ENCODE results near the gene NDUFA13.
"Not testable (repeated sequence)": the region's sequence is repeated elsewhere in the genome, so short reads cannot be mapped to it uniquely, and the experiment has no call there.

NDUFA13 gene

DNA sequence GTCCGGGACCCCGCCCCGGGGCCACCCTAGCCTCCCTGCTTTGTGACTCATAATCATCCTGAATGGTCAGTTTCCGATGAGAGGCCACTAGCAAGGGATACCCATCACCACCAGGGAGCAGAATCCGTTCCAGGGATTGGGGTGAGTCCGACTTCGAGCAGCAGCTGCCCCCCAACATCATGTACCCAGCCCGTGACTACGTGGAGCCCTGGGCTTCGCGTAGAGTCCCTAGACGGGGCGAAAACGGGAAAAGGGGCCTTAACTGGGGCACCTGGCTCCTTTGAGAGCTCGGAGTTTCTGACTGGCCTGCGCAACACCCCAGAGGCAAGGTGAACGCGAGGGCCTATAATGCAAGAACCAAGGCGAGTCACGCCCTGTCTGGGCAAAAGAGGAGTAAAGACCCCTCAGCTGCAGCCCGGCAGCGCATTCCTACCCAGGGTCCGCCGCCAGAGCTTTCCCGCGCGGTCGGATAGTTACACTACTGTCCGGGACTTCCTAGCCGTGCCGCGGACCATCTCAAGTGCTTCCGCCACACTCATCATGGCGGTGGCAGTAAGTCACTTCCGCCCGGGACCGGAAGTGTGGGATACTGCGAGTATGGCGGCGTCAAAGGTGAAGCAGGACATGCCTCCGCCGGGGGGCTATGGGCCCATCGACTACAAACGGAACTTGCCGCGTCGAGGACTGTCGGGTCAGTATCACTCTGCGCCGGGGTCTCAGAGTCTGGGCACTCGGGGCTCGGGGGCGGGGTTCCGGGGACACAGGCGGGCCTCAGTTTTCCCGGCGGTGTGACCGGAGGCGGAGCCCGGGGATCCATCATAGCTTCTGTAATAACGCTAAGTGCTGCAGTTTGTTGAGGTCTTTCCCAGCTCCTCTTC, at the start of gene NDUFA13:
NDUFA13 (plus strand) TSS at position 584 of the 878 bp plus-strand sequence; CDS start at position 598, 14 bp downstream.
- DNase-seq (ENCODE audit: low read depth), result peak; percentile 83
- TF ChIP-seq CTCF (IDR thresholded peaks at IDR 0.05; ENCODE audit: low read depth, low read length, missing control alignments), result no peak
- H3K4me3 ChIP-seq (ENCODE audit: low read depth, low read length), result peak within 1 kb of the TSS; percentile 93

GRCh38 chr19:19468424-19469050, 47.5 kb upstream of the NDUFA13 start:
- TF ChIP-seq CTCF (IDR thresholded peaks at IDR 0.05; ENCODE audit: low read depth, low read length, missing control alignments), result no peak
- DNase-seq (ENCODE audit: low read depth), result no peak

GRCh38 chr19:19470579-19470978, 45.4 kb upstream of the NDUFA13 start:
- no peak overlapping the region for H3K4me3 ChIP-seq (ENCODE audit: low read depth, low read length)
- DNase-seq (ENCODE audit: low read depth), result no peak
- no peak for TF ChIP-seq CTCF (IDR thresholded peaks at IDR 0.05; ENCODE audit: low read depth, low read length, missing control alignments)

More at GRCh38 chr19:19468424-19469050, 47.5 kb upstream of the NDUFA13 start:
- H3K4me3 ChIP-seq (ENCODE audit: low read depth, low read length), result no peak overlapping the region

DNA sequence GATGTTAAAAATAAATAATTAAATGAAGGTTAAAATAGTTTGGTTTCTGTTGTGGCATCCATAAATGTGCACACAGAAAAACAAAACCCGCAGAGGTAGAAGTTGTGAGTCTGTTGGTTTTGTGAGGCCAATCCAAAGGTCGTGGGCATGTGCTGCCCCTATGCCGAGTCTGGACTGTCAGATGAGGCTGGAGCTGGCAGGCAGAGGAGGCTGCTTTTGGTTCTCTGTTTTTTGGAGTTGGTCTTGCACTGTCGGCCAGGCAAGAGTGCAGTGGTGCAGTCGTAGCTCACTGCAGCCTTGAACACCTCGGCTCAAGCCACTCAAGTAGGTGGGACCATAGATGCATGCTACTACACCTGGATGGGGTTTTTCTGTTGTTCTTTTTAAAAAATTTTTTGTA, 44.3 kb upstream of the NDUFA13 start:
- DNase-seq (ENCODE audit: low read depth), result no peak
- peak overlapping the region; percentile 25 for H3K4me3 ChIP-seq (ENCODE audit: low read depth, low read length)
- TF ChIP-seq CTCF (IDR thresholded peaks at IDR 0.05; ENCODE audit: low read depth, low read length, missing control alignments), result no peak

DNA sequence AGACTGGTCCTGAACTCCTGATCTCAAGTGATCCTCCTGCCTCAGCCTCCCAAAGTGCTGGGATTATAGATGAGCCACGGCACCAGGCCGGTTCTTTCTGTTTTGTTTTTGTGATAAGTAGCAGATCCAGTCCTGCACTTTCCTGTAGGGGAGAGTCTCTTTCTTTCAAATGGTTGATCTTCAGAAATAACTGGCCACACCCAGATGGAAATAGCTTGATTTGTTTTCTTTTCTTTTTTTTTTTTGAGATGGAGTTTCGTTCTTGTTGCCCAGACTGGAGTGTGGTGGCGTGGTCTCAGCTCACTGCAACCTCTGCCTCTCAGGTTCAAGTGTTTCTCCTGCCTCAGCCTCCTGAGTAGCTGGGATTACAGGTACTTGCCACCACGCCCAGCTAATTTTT, 43.9 kb upstream of the NDUFA13 start:
- DNase-seq (ENCODE audit: low read depth); H3K4me3 ChIP-seq (ENCODE audit: low read depth, low read length): not testable (repeated sequence)

DNA sequence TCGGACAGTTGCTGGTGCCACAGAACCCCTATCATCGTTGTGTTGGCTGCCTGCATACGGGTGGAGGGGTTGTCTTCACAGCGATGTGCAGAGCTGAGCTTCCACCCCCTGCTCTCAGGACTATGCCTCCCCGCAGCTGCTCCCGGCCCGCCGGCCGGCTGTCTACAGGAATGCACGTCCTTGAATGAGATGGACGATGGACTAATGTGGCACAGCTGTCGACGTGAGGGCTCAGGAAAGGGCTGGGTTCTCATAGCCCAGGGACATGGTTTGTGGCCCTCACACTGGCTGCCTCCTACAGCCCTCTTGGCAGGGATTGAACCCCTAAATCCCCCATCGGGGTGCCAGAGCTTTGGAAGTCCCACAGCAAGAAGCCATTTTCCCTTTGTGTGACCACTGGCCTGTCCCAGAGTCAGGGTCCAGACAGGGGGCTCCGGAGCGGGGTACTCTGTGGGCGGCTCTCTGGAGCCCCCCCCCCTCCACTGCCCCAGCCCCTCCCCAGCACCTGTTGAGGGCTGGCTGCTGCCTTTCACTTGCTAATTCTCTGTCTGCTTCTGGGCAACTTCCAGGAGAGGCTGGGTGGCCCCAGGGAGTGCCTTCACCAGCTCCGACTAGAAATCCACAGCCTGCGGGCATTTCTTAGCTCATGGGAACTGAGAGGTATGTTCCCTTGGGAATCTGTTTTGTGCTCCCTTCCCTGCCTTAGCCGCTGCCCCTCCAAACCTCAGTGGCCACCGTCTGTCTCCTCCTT, 40.8 kb upstream of the NDUFA13 start:
- no peak overlapping the region for H3K4me3 ChIP-seq (ENCODE audit: low read depth, low read length)
- no peak for DNase-seq (ENCODE audit: low read depth)
- no peak for TF ChIP-seq CTCF (IDR thresholded peaks at IDR 0.05; ENCODE audit: low read depth, low read length, missing control alignments)
